ENCODE measurements around the gene SHISA9.
"Not testable (repeated sequence)": the region's sequence is repeated elsewhere in the genome, so short reads cannot be mapped to it uniquely, and the experiment has no call there.

SHISA9 gene

DNA sequence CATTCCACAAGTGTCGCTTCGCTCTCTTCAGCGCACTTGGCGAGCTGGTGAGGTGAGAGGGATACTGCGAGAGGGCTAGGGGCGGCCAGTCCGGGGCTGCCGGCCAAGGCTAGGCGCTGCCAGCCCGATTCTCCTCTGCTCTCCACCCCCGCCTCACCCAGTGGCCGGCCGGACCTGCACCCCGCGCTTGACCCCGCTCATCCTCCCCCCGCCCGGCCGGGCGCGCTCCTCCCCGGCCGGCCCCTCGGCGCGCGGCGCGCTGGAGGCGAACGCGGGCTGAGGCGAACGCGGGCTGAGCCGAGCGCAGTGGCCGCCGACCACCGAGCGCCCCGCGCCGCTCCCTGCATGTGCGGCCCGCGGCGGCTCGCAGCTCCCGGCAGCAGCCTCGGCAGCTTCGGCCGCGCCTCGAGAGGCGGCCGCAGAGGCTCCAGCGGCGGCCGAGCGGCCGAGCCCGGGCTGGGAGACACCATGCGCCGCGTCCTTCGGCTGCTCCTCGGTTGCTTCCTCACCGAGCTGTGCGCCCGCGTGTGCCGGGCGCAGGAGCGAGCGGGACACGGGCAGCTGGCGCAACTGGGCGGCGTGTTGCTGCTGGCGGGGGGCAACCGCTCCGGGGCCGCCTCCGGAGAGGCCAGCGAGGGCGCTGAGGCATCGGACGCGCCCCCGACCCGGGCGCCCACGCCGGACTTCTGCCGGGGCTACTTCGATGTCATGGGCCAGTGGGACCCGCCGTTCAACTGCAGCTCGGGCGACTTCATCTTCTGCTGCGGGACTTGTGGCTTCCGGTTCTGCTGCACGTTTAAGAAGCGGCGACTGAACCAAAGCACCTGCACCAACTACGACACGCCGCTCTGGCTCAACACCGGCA is at the start of gene SHISA9:
SHISA9 (plus strand) TSS at position 2 of the 865 bp plus-strand sequence.
- no peak within 1 kb of the TSS for H3K4me3 ChIP-seq (ENCODE audit: low read depth, low read length)
- no peaks in the 10 kb centered on the region for H3K4me1 ChIP-seq (ENCODE audit: control insufficient read depth, insufficient read depth, low read length, unreplicated experiment)
- H2AFZ ChIP-seq (ENCODE audit: low read length, unreplicated experiment): no peak within 1 kb of the TSS
- no peaks in the 10 kb centered on the region for H3K79me2 ChIP-seq (ENCODE audit: control insufficient read depth, insufficient read depth, low read length, unreplicated experiment)
- no peaks in the 10 kb centered on the region for H3K36me3 ChIP-seq (ENCODE audit: insufficient read depth, low read length)
- H3K27ac ChIP-seq (ENCODE audit: low read depth, low read length): no peak within 1 kb of the TSS
- H3K27me3 ChIP-seq (ENCODE audit: insufficient read depth, low read length): peaks cover 71% of the 10 kb centered on the region

DNA sequence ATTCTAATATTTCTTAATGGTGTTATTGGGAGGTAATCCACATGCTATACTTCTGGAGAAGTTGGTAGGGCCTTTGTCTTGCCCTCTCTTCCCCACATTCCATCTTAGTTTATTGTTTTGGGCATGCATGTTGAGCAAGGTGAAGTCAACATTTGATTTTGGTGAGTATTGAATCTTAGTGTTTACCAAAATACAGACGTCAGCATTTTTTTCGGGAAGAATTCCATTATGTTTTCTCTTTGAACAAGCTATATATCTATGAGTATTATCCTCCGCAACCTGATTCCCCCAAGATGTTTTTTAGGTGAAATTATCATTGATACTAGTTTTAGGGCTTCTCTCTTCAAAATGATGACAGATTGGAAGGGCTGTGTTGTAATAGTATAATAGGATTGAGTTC is 47.4 kb upstream of the SHISA9 start:
- Histone ChIP-seq H3K36me3 (ENCODE audit: insufficient read depth, low read length) (no peaks in the 10 kb centered on the region), H3K79me2 (ENCODE audit: control insufficient read depth, insufficient read depth, low read length, unreplicated experiment) (no peaks in the 10 kb centered on the region), H3K27ac (ENCODE audit: low read depth, low read length) (no peak overlapping the region), H3K27me3 (ENCODE audit: insufficient read depth, low read length) (no peaks in the 10 kb centered on the region), H3K4me3 (ENCODE audit: low read depth, low read length) (no peak overlapping the region), H3K4me1 (ENCODE audit: control insufficient read depth, insufficient read depth, low read length, unreplicated experiment) (no peaks in the 10 kb centered on the region), H2AFZ (ENCODE audit: low read length, unreplicated experiment) (no peak overlapping the region)

DNA sequence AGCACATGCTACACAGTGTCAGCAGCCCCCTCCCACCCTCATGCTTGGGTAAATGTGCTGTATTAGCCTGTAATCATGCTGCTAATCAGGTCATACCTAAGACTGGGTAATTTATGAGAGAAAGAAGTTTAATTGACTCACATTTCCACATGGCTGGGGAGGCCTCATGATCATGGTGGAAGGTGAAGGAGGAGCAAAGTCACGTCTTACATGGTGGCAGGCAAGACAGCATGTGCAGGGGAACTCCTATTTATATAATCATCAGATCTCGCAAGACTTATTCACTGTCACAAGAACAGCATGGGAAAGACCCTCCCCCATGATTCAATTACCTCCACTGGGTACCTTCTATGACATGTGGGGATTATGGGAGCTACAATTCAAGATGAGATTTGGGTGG is 44.0 kb upstream of the SHISA9 start:
- not testable (repeated sequence) for H3K36me3 ChIP-seq (ENCODE audit: insufficient read depth, low read length); H3K4me1 ChIP-seq (ENCODE audit: control insufficient read depth, insufficient read depth, low read length, unreplicated experiment); H3K79me2 ChIP-seq (ENCODE audit: control insufficient read depth, insufficient read depth, low read length, unreplicated experiment); H3K27ac ChIP-seq (ENCODE audit: low read depth, low read length); H3K4me3 ChIP-seq (ENCODE audit: low read depth, low read length); H2AFZ ChIP-seq (ENCODE audit: low read length, unreplicated experiment); H3K27me3 ChIP-seq (ENCODE audit: insufficient read depth, low read length)

DNA sequence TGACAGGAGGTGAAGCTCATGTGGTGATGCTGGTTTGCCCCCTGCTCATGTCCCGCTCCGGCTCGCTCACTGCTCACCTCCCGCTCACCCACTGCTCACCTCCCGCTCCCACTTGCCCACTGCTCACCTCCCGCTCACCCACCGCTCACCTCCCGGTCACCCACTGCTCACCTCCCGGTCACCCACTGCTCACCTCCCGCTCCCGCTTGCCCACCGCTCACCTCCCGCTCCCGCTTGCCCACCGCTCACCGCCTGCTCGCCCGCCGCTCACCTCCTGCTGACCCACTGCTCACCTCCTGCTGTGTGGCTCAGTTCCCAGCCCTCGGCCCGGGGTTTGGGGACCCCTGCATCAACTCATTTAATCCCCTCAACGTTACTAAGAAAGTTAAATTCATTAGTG is 39.1 kb upstream of the SHISA9 start:
- no peak overlapping the region for H3K4me3 ChIP-seq (ENCODE audit: low read depth, low read length)
- no peak overlapping the region for H2AFZ ChIP-seq (ENCODE audit: low read length, unreplicated experiment)
- H3K4me1 ChIP-seq (ENCODE audit: control insufficient read depth, insufficient read depth, low read length, unreplicated experiment): no peaks in the 10 kb centered on the region
- no peak overlapping the region for H3K27ac ChIP-seq (ENCODE audit: low read depth, low read length)
- H3K79me2 ChIP-seq (ENCODE audit: control insufficient read depth, insufficient read depth, low read length, unreplicated experiment): no peaks in the 10 kb centered on the region
- H3K36me3 ChIP-seq (ENCODE audit: insufficient read depth, low read length): no peaks in the 10 kb centered on the region
- H3K27me3 ChIP-seq (ENCODE audit: insufficient read depth, low read length): no peaks in the 10 kb centered on the region

DNA sequence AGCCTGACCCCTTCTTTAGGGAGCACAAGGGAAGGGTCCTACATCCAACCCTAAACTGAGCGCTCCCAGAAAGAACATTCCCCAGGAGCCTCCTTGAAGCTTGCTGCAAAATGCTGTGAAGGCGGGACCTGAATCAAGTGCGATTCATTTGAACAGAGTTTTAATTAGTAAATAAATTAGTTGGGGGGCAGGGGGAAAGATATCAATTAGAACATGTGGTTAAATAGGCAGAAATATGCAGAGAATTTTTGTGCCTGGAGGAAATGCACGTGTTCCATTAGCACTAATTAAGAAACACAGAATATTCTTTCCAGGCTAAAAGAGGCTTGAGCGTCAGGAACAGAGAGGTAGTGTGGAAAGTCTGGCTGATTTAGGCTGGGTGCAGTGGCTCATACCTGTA is 38.5 kb upstream of the SHISA9 start:
- no peaks in the 10 kb centered on the region for H3K36me3 ChIP-seq (ENCODE audit: insufficient read depth, low read length)
- H3K27ac ChIP-seq (ENCODE audit: low read depth, low read length): no peak overlapping the region
- no peaks in the 10 kb centered on the region for H3K4me1 ChIP-seq (ENCODE audit: control insufficient read depth, insufficient read depth, low read length, unreplicated experiment)
- no peak overlapping the region for H3K4me3 ChIP-seq (ENCODE audit: low read depth, low read length)
- H3K27me3 ChIP-seq (ENCODE audit: insufficient read depth, low read length): no peaks in the 10 kb centered on the region
- H3K79me2 ChIP-seq (ENCODE audit: control insufficient read depth, insufficient read depth, low read length, unreplicated experiment): no peaks in the 10 kb centered on the region
- no peak overlapping the region for H2AFZ ChIP-seq (ENCODE audit: low read length, unreplicated experiment)

DNA sequence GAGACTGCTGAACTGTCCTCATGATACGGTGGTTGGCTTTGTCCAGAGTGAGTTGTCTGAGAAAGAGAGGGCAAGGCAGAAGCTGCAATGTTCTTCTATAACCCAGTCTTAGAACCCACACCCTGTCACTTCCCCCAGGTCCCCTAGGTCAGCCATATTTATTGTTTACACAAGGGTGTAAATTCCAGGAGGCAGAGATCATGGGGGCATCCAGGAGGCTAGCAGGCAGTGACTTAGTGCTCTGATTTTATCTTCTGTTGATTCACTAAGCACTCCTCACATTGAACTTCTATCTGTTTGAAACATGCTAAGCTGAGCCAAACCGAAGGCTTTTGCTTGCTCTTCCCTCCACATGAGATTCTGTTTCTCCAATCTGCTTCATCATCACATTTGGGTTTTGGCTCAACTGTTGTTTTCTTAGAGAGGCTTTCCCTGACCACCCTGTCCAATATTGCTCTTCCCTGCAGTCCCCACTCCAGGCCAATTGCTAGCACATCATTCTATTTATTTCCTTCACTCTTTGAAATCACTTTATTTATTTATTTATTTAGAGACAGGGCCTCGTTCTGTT is 34.3 kb upstream of the SHISA9 start:
- no peak overlapping the region for H2AFZ ChIP-seq (ENCODE audit: low read length, unreplicated experiment)
- no peak overlapping the region for H3K4me3 ChIP-seq (ENCODE audit: low read depth, low read length)
- no peak overlapping the region for H3K27ac ChIP-seq (ENCODE audit: low read depth, low read length)
- H3K4me1 ChIP-seq (ENCODE audit: control insufficient read depth, insufficient read depth, low read length, unreplicated experiment): no peaks in the 10 kb centered on the region
- H3K79me2 ChIP-seq (ENCODE audit: control insufficient read depth, insufficient read depth, low read length, unreplicated experiment): no peaks in the 10 kb centered on the region
- H3K27me3 ChIP-seq (ENCODE audit: insufficient read depth, low read length): no peaks in the 10 kb centered on the region
- no peaks in the 10 kb centered on the region for H3K36me3 ChIP-seq (ENCODE audit: insufficient read depth, low read length)

DNA sequence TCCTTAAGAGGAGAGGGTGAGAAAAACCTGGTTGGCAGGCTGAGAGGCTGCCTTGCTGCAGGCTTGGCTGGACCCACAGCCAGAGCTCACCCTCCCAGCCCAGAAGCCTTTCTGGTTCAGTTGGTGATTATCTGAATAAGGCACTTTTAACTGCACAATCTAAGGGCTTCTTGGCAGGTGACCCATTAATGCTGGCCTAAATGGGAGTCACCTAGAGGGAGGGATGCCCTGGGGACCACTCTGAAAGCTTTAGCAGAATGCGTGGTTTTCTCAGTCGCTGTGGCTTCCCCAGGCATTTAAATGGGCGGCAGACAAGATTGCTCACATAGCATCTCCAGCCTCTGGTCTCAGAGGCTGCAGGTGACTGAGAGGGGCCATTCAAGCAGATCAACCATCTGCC is 33.2 kb upstream of the SHISA9 start:
- Histone ChIP-seq H2AFZ (ENCODE audit: low read length, unreplicated experiment) (no peak overlapping the region), H3K79me2 (ENCODE audit: control insufficient read depth, insufficient read depth, low read length, unreplicated experiment) (no peaks in the 10 kb centered on the region), H3K4me3 (ENCODE audit: low read depth, low read length) (no peak overlapping the region), H3K27ac (ENCODE audit: low read depth, low read length) (no peak overlapping the region), H3K36me3 (ENCODE audit: insufficient read depth, low read length) (no peaks in the 10 kb centered on the region), H3K4me1 (ENCODE audit: control insufficient read depth, insufficient read depth, low read length, unreplicated experiment) (no peaks in the 10 kb centered on the region), H3K27me3 (ENCODE audit: insufficient read depth, low read length) (no peaks in the 10 kb centered on the region)

DNA sequence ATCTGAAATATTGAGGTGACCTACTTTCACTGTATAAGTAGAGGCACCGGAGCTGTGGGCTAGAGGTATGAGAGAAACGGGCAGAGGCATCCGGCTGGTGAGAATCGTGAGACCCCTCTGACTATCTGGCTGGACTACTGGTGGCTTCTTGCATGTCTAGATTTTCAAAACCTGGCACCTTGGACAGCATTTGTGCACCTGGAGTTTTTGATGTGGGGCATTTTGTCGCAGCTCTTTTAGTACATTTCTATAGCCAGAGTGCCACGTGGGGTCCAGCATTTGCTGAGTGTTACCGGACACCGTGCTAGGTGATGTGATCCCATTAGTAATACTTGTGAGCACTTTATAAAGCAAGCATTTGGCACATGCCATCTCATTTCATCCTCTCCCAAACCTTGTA is 32.6 kb upstream of the SHISA9 start:
- Histone ChIP-seq H3K4me3 (ENCODE audit: low read depth, low read length) (no peak overlapping the region), H3K27ac (ENCODE audit: low read depth, low read length) (no peak overlapping the region), H2AFZ (ENCODE audit: low read length, unreplicated experiment) (no peak overlapping the region), H3K79me2 (ENCODE audit: control insufficient read depth, insufficient read depth, low read length, unreplicated experiment) (no peaks in the 10 kb centered on the region), H3K4me1 (ENCODE audit: control insufficient read depth, insufficient read depth, low read length, unreplicated experiment) (no peaks in the 10 kb centered on the region), H3K27me3 (ENCODE audit: insufficient read depth, low read length) (no peaks in the 10 kb centered on the region), H3K36me3 (ENCODE audit: insufficient read depth, low read length) (no peaks in the 10 kb centered on the region)

DNA sequence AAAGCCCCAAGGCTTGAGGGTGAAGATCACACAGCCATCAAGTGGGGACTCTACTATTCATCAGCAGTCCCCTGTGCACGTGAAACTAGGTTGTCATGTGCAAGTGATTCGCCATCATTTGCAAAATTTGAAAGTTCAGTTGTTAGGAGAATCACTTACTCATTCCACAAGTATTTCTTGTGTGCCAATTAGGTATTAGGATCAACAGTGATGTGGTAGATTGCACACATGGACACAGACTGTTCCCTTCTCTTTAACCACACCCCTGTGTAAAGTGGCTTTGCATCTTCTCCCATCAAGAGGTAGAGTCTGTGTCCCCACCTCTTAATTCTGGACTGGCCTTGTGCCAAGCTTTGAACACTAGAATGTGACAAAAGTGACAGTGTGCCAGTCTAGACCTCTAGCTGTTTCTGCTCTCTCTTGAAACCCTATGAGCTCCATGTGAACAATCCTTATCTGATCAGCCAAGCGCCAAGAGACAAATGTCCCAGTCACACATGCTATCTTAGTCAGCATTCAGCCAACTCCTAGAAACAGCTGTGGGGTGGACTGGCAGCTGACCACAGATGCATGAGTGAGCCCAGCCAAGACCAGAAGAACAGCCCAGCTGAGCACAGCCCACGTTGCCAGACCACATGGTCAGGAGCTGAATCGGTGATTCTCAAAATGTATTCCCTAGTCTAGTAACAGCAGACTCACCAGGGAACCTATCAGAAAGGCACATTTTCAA is 31.5 kb upstream of the SHISA9 start:
- Histone ChIP-seq H3K36me3 (ENCODE audit: insufficient read depth, low read length) (no peaks in the 10 kb centered on the region), H3K27me3 (ENCODE audit: insufficient read depth, low read length) (no peaks in the 10 kb centered on the region), H3K79me2 (ENCODE audit: control insufficient read depth, insufficient read depth, low read length, unreplicated experiment) (no peaks in the 10 kb centered on the region), H3K4me1 (ENCODE audit: control insufficient read depth, insufficient read depth, low read length, unreplicated experiment) (no peaks in the 10 kb centered on the region), H3K27ac (ENCODE audit: low read depth, low read length) (no peak overlapping the region), H2AFZ (ENCODE audit: low read length, unreplicated experiment) (no peak overlapping the region), H3K4me3 (ENCODE audit: low read depth, low read length) (no peak overlapping the region)

DNA sequence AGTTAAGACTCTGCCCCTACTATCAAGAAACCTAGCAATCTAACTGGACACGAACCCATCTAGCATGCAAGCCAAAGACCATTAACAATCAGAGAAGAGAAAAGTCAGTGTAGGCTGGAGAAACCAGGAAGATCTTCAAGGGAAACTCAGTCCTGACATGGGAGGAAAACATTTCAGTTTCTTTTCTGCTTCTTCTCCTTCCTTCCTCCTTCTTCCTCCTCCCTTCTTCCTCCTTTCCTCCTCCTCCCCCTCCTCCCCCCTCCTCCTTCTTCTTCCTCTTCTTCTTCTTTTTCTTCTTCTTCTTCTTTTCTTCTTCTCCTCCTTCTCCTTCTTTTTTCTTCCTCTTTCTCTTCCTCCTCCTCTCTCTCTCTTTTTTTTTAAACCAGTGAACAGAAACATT is 29.6 kb upstream of the SHISA9 start:
- no peaks in the 10 kb centered on the region for H3K36me3 ChIP-seq (ENCODE audit: insufficient read depth, low read length)
- no peaks in the 10 kb centered on the region for H3K27me3 ChIP-seq (ENCODE audit: insufficient read depth, low read length)
- H3K79me2 ChIP-seq (ENCODE audit: control insufficient read depth, insufficient read depth, low read length, unreplicated experiment): no peaks in the 10 kb centered on the region
- no peak overlapping the region for H2AFZ ChIP-seq (ENCODE audit: low read length, unreplicated experiment)
- H3K27ac ChIP-seq (ENCODE audit: low read depth, low read length): no peak overlapping the region
- no peak overlapping the region for H3K4me3 ChIP-seq (ENCODE audit: low read depth, low read length)
- no peaks in the 10 kb centered on the region for H3K4me1 ChIP-seq (ENCODE audit: control insufficient read depth, insufficient read depth, low read length, unreplicated experiment)

DNA sequence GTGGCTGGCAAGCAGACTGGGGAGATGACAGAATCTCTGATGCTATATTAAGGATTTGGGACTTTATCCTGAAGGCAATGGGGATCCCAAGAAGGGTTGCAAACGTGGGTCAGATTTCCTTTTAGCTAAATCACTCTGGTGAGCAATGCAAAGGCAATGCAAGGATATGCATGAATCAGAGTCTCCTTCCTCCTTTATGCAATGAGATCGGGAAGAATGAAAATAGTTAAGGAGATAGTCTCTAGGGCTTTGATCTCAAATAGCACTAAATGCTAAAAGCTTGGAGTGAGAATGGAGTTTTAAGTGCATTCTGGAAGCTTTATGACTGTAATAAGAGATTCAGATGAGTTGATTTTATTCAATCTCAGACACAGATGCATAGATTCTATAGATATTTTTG is 27.2 kb upstream of the SHISA9 start:
- Histone ChIP-seq H3K79me2 (ENCODE audit: control insufficient read depth, insufficient read depth, low read length, unreplicated experiment) (no peaks in the 10 kb centered on the region), H3K36me3 (ENCODE audit: insufficient read depth, low read length) (no peaks in the 10 kb centered on the region), H3K27ac (ENCODE audit: low read depth, low read length) (no peak overlapping the region), H3K27me3 (ENCODE audit: insufficient read depth, low read length) (no peaks in the 10 kb centered on the region), H2AFZ (ENCODE audit: low read length, unreplicated experiment) (no peak overlapping the region), H3K4me3 (ENCODE audit: low read depth, low read length) (no peak overlapping the region), H3K4me1 (ENCODE audit: control insufficient read depth, insufficient read depth, low read length, unreplicated experiment) (no peaks in the 10 kb centered on the region)

Data from ACC112 (cell line).